Fibroblast of villous mesenchyme (primary cell): ENCODE results near the gene NEUROG3. TPM values are rescaled to one million over a fixed set of nuclear protein-coding genes. Genes with fewer than 3 reads are reported as not detected.

Source experiments
- DNase-seq: peaks from one replicate; pipeline ENCODE4 v3.0.0-alpha.2; 2010; ENCODE audit warnings: low read depth
- H3K4me3 ChIP-seq: 2 replicates; pipeline ENCODE4 v1.5.1; 2011; ENCODE audit warnings: low read depth, mild to moderate bottlenecking, low read length
- total RNA-seq: library from RNA; depleted of rRNA; stranded (reverse); fragments of >200 nt; gene quantifications from 2 replicates; pipeline ENCODE4 v1.2.3, GENCODE V29; 2012
- TF ChIP-seq, protein P1 (sequence below): IDR thresholded peaks from 2 replicates; pipeline ENCODE4 v1.5.1; 2012; ENCODE audit warnings: low read depth, mild to moderate bottlenecking, low read length; ENCODE audit not compliant: insufficient read depth

The NEUROG3 gene
- total RNA-seq, 1 donor: not detected

DNA sequence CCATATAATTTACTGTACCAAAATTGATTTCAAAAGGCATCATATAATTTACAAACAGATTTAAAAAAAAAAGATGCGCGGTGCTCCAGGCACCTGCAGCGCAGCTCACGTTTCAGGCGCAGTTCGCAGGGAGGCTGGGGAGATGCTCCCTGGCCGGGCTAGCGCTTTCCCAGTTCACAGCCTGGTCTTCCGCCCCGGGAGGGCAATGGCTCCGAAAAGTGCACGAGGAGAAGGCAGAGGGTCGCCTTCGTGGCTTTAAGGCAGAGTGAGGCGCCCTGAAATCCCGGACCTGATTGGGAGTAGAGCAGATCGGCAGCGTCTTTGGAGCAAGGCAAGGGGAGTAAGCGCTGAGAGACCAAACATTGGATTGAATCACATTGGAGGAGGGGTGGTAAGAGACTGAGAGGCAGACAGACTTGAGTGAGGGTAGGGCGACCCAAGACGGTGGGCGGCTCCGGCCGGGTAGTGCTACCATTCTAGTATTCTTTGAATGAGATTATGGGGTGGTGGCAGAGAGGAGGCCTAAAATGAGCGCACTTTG lies 1.5 kb downstream of the NEUROG3 start:
- DNase-seq: no peak
- TF ChIP-seq, protein P1, sequence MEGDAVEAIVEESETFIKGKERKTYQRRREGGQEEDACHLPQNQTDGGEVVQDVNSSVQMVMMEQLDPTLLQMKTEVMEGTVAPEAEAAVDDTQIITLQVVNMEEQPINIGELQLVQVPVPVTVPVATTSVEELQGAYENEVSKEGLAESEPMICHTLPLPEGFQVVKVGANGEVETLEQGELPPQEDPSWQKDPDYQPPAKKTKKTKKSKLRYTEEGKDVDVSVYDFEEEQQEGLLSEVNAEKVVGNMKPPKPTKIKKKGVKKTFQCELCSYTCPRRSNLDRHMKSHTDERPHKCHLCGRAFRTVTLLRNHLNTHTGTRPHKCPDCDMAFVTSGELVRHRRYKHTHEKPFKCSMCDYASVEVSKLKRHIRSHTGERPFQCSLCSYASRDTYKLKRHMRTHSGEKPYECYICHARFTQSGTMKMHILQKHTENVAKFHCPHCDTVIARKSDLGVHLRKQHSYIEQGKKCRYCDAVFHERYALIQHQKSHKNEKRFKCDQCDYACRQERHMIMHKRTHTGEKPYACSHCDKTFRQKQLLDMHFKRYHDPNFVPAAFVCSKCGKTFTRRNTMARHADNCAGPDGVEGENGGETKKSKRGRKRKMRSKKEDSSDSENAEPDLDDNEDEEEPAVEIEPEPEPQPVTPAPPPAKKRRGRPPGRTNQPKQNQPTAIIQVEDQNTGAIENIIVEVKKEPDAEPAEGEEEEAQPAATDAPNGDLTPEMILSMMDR: no peak
- no peak overlapping the region for H3K4me3 ChIP-seq

DNA sequence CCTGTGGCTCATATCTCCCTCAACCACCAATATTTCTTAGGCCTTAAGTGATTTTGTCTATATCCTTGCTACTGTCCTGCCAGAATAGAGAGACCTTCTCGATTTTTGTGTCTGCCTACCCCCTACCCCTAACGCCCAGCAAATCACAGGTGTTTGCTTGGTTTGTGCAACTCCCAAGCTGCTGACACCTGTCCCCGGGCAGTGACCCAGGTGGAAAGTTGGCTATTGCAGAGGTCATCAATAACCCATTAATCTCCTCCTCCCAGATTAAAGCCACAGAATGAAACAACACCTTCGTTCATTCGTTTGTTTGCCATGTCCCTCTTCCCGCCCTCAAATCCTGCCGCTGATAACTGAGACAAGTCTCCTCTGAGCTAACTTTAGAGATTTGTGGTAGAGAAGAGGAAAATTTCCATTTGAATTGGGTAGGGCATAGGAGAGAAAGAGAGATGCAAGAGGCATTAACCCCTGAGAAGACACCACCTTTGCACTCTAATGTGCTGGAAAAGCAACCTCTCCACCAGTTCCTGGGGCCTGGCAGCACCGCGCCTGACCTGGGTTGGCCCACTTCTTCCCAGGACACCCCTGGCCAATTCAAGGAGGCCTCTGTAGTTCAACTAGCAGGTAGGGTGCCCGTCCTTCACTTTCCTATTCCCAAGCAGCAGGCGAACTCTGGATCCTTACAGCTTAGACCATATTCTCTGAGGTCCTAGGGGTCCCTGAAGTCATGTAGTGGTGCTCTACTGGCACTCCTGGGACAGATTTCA lies 3.0 kb downstream of the NEUROG3 start:
- H3K4me3 ChIP-seq: no peak overlapping the region
- TF ChIP-seq, protein P1: no peak
- DNase-seq: no peak

- no peak overlapping the region for H3K4me3 ChIP-seq
- DNase-seq: no peak
- TF ChIP-seq, protein P1: no peak
Observed at GRCh38 chr10:69569396-69569934, 3.8 kb downstream of the NEUROG3 start.

- no peak for DNase-seq
- TF ChIP-seq, protein P1: no peak
- no peak overlapping the region for H3K4me3 ChIP-seq
Observed at GRCh38 chr10:69568472-69569395, 4.5 kb downstream of the NEUROG3 start.

DNA sequence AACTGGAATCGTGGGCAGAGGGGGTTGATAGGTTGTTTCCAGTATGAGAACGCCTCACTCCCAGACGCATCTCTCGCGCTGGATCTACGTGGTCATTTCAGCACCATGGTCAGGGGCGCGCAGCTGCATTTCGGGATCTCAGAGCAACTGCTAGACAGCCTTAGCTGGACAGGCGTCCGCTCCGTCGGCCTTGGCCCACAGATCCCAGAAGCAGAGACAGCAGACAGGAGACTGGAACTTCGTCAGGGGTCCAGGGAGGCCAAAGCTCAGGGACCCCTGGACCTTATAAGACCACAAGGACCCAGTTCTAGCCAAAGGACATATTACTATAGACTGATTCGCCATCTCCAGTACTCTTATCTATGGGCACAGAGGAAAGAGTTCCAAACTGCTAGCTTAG lies 5.3 kb downstream of the NEUROG3 start:
- no peak overlapping the region for H3K4me3 ChIP-seq
- TF ChIP-seq, protein P1: no peak
- peak; percentile 68 for DNase-seq

- DNase-seq: no peak
- TF ChIP-seq, protein P1: no peak
- H3K4me3 ChIP-seq: no peak overlapping the region
Observed at GRCh38 chr10:69562731-69563254, 10.4 kb downstream of the NEUROG3 start.
